HUES48 (cell line): ENCODE results near the gene SLC8A1.

Source experiments
- H3K27ac ChIP-seq: one replicate; pipeline ENCODE4 v1.7.0; 2013; ENCODE audit warnings: low read depth, low read length, inconsistent platforms
- H3K27me3 ChIP-seq: 2 replicates; pipeline ENCODE4 v1.6.1; 2013; ENCODE audit warnings: mild to moderate bottlenecking, low read length; ENCODE audit not compliant: control insufficient read depth, insufficient read depth
- H3K36me3 ChIP-seq: 2 replicates; pipeline ENCODE4 v1.6.1; 2013; ENCODE audit warnings: low read length; ENCODE audit not compliant: control insufficient read depth, insufficient read depth
- H3K4me1 ChIP-seq: 2 replicates; pipeline ENCODE4 v1.6.1; 2013; ENCODE audit warnings: mild to moderate bottlenecking, low read length; ENCODE audit not compliant: control insufficient read depth, insufficient read depth
- H3K4me3 ChIP-seq: 2 replicates; pipeline ENCODE4 v1.5.1; 2013; ENCODE audit warnings: mild to moderate bottlenecking, low read depth, low read length
- H3K9ac ChIP-seq: 2 replicates; pipeline ENCODE4 v1.6.1; 2013; ENCODE audit warnings: mild to moderate bottlenecking, low read depth, low read length, moderate library complexity
- H3K9me3 ChIP-seq: 2 replicates; pipeline ENCODE4 v1.6.1; 2013; ENCODE audit warnings: low read length; ENCODE audit not compliant: control insufficient read depth, insufficient read depth

Gene SLC8A1

DNA sequence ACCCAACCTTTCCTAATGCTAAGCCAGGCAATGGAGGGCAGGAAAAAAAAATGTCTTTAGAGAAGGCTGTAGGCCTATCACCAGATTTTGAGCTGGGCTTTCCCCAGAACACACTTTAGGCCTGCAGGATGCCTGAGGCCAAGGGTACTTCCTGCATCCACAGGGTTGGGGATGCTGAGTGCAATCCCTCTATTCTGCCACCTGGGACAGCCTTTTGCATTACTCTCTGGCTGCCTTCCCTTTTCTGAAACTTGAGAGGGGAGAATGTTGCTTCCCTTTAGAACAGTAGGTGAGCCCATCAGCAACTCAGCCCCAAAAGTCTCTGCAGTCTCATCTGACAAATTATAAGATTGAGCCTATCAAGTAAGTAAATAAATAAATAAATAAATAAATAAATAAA is 195.2 kb downstream of the SLC8A1 start:
- Histone ChIP-seq H3K36me3 (no peaks in the 10 kb centered on the region), H3K4me1 (peaks cover 3% of the 10 kb centered on the region; the same call in 1 of the 2 replicates), H3K4me3 (no peak overlapping the region), H3K27me3 (no peaks in the 10 kb centered on the region), H3K9me3 (no peaks in the 10 kb centered on the region), H3K9ac (no peak overlapping the region), H3K27ac (no peak overlapping the region)

DNA sequence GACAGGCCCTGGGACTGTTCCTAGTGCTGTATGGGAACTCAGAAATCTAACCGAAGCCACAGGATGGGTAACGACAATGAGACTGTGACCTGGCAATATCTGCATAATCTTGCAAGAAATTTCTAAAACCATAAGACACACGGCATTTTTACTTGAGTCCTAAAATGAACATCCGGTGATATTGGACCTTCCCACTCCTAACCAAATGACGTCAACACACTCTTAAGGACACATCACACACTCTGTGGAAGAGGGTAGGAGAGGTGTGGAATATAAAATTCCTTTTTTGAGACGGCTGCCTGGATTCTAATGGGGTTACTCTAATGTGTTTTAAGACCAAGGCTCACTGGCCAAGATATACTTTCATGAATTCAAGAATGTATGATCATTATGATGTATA is 195.9 kb downstream of the SLC8A1 start:
- Histone ChIP-seq H3K27me3 (no peaks in the 10 kb centered on the region), H3K9ac (no peak overlapping the region), H3K36me3 (no peaks in the 10 kb centered on the region), H3K9me3 (no peaks in the 10 kb centered on the region), H3K4me3 (no peak overlapping the region), H3K4me1 (peaks cover 3% of the 10 kb centered on the region; the same call in 1 of the 2 replicates), H3K27ac (no peak overlapping the region)

DNA sequence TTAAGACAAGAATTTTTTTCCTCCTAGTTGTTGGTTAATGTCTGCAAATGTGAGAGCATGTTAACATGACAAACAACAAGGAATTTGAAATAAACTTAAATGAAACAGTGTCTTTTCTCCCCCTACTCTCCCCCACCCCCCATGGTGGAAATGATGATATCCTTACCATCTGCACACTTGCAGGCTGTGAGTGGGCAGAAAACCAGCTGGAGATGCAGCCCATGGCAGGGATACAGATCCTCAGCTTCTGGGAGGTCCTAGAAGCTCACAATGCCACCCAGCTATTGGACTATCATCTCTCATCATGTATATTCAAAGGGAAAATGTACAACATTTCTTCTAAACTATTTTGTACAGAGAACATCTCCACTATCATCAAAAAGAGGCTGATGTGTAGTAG is 196.8 kb downstream of the SLC8A1 start:
- H3K27ac ChIP-seq, result no peak overlapping the region
- no peak overlapping the region for H3K9ac ChIP-seq
- no peaks in the 10 kb centered on the region for H3K27me3 ChIP-seq
- no peaks in the 10 kb centered on the region for H3K9me3 ChIP-seq
- no peak overlapping the region for H3K4me3 ChIP-seq
- no peaks in the 10 kb centered on the region for H3K36me3 ChIP-seq
- H3K4me1 ChIP-seq, result peaks cover 3% of the 10 kb centered on the region; the same call in 1 of the 2 replicates

DNA sequence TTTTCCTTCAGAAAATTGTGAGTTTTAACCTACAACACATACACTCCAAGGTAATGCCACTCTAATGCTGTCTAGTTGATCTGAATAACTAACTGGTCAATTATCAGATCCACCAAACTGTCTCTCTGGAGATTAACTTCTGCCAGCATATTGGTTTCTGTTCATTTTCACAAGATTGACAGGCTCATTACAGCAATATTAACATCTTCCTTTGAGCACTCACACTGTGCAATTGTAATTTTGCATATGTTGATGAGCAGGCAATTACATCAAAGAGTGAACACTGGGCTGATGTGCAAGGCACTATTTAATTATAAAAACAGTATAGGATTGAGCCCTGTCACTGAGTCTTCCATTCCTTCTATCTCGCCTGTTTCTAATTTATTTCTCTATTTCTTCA is 197.3 kb downstream of the SLC8A1 start:
- Histone ChIP-seq H3K27me3 (no peaks in the 10 kb centered on the region), H3K9me3 (no peaks in the 10 kb centered on the region), H3K4me3 (no peak overlapping the region), H3K9ac (no peak overlapping the region), H3K27ac (no peak overlapping the region), H3K36me3 (no peaks in the 10 kb centered on the region), H3K4me1 (peaks cover 3% of the 10 kb centered on the region; the same call in 1 of the 2 replicates)

DNA sequence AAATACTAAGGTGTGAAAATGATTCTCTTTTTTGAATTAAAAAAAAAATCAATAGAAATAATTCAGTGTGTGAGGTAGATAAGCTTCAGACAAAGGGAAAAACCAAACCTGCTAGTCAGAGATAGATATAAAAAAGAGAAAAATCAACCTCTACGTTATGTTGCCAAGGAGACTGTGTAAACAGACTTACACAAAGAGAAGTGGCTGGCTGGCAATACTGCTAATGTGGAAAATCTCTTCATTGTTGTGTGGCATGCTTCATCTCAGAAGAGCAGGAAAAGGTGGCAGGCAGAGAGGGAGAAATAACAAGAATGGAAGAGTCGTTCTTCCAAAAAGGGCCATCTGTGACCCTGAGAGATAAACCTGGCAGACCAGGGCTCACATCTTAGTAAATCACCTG is 200.8 kb downstream of the SLC8A1 start:
- Histone ChIP-seq H3K9me3 (no peaks in the 10 kb centered on the region), H3K27me3 (no peaks in the 10 kb centered on the region), H3K27ac (no peak overlapping the region), H3K9ac (peak overlapping the region; percentile 12; the same call in 1 of the 2 replicates), H3K36me3 (no peaks in the 10 kb centered on the region), H3K4me1 (no peaks in the 10 kb centered on the region; the same call in 1 of the 2 replicates), H3K4me3 (no peak overlapping the region)

DNA sequence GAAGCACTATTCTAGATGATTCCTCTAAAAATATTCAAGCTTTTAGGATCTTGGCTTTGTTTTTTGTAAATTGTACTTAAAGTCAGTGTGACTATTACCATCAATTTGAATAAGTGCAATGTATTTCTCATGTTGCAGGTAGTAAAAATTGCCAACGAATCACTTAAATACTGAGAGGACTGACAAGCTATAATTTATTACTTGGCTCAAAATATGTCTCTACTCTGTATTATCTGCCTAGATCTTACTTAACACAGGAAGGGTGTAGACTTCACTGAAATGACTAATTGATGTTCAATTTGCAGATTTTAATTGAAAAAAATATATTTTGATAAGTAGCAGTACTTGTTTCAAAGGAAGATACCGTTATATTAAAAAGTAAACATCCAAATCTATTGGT is 202.3 kb downstream of the SLC8A1 start:
- no peaks in the 10 kb centered on the region for H3K27me3 ChIP-seq

DNA sequence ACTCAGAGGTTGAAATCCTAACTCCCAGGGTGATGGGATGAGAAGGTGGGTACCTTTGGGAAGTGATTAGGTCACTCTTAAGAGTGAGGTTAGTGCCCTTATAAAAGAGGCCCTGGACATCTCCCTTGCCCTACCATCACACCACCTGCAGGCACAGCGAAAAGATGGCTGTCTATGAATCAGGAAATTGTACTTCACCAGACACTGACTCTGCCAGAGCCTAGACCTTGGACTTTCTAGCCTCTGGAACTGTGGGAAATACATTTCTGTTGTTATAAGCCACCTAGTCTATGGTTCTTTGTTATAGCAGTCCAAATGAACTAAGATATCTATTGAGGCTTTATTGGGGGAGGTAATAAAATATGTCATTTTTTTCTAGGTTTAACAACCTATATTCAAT is 203.6 kb downstream of the SLC8A1 start:
- Histone ChIP-seq H3K4me3 (no peak overlapping the region), H3K9ac (no peak overlapping the region), H3K27me3 (no peaks in the 10 kb centered on the region), H3K27ac (no peak overlapping the region), H3K36me3 (no peaks in the 10 kb centered on the region), H3K4me1 (peaks cover 15% of the 10 kb centered on the region), H3K9me3 (no peaks in the 10 kb centered on the region)

More for the DNA sequence above, 202.3 kb downstream of the SLC8A1 start:
- no peaks in the 10 kb centered on the region for H3K9me3 ChIP-seq
- no peaks in the 10 kb centered on the region for H3K36me3 ChIP-seq
- H3K4me3 ChIP-seq, result no peak overlapping the region
- H3K4me1 ChIP-seq, result 0 out of 2 replicates have a peak, but pooled peaks cover 2% of the 10 kb centered on the region
- no peak overlapping the region for H3K27ac ChIP-seq
- H3K9ac ChIP-seq, result no peak overlapping the region

DNA sequence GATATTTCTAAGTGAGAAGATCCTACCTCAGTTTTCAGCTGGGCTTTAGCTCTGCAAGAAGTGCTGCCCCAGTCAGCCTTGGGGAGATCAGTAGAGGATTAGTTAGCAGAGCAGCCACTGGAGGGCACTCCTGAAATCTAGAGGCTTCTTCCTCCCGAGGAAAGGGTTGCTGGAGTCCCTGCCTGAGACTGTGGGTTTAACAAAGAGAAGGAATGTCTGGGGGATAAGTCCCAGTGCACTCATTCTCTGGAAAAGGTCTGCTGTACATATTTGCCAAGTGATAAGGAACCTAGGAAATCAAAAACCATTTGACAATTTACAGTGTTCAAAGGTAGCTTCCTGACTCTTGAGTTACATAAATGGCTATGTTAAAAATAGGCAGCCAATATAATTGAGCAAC is 207.2 kb downstream of the SLC8A1 start:
- Histone ChIP-seq H3K36me3 (no peaks in the 10 kb centered on the region), H3K9ac (no peak overlapping the region), H3K27me3 (no peaks in the 10 kb centered on the region), H3K27ac (no peak overlapping the region), H3K4me1 (peaks cover 33% of the 10 kb centered on the region), H3K9me3 (no peaks in the 10 kb centered on the region), H3K4me3 (no peak overlapping the region)

DNA sequence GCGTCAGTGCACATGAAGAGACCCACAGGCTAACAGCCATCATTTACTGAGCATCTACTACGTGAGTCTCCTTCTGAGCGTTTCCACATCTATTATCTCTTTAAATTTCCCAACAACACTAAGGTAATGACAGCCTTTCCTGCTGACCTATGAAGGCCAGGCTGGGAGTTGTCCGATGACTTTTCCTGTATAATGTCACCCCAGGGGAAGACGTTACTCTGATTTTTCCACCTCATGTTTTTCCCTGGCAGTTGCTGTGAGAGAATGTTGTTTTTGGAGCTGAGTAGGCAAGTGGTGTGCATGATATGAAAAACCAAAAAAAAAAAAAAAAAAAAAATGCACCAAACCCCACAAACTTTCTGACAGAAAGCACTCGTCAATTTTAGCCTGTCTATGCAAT is 207.6 kb downstream of the SLC8A1 start:
- Histone ChIP-seq H3K4me1 (peaks cover 33% of the 10 kb centered on the region), H3K36me3 (no peaks in the 10 kb centered on the region), H3K9ac (peak overlapping the region; percentile 7; the same call in 1 of the 2 replicates), H3K27me3 (no peaks in the 10 kb centered on the region), H3K9me3 (no peaks in the 10 kb centered on the region), H3K4me3 (no peak overlapping the region), H3K27ac (peak overlapping the region; percentile 34)

DNA sequence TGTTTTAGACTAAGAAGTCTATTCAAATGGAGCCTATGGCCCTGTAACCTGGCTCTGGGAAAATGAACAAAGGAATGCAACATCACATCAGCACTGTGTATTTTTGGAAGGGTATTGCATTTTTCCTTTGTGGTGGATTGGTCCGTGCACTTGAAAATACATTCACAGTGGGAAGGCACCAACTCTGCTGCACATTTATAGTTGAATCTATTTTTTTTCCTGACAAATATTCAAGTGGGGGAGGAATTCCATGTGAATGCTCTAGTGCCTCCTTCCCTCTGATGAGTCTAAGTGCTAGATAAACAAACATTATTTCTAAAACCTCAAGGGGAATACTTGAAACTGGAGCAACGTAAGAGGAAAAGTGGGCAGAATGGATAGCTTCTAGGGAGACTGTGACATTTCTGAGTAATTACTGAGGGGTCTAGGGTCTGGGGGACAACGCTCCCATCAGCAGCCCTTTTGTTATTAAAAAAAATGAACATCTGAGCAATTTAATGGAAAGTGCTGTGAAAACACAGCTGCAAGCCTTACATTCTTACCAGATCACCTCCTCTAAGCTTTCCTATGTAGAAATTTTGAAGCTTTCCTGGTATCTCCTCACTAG is 208.2 kb downstream of the SLC8A1 start:
- Histone ChIP-seq H3K27me3 (no peaks in the 10 kb centered on the region), H3K9ac (peak overlapping the region; percentile 7; the same call in 1 of the 2 replicates), H3K27ac (peak overlapping the region; percentile 34), H3K4me1 (peaks cover 33% of the 10 kb centered on the region), H3K9me3 (no peaks in the 10 kb centered on the region), H3K36me3 (no peaks in the 10 kb centered on the region), H3K4me3 (no peak overlapping the region)

DNA sequence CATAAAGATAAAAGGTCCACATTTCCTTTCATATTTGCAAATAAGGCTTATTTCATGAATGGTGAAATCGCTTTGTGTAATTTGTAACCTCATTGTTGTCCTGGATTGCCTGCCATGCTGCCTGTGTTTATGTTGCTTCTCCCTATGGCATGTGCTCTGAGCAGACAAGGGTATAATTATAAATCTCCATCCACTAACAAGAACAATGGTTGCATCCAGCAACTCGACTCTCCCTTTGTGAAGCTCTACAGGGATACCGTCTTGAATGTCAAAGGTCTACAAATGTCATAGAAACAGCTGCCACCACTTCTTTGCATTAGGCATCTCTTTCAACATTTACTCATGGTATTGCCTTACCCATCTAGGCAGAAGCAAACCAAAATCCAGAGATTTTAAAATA is 209.6 kb downstream of the SLC8A1 start:
- Histone ChIP-seq H3K4me1 (peaks cover 33% of the 10 kb centered on the region), H3K27ac (peak overlapping the region; percentile 88)

More for the DNA sequence above, 209.6 kb downstream of the SLC8A1 start:
- Histone ChIP-seq H3K4me3 (no peak overlapping the region), H3K9me3 (no peaks in the 10 kb centered on the region), H3K36me3 (no peaks in the 10 kb centered on the region), H3K27me3 (no peaks in the 10 kb centered on the region), H3K9ac (peak overlapping the region; percentile 20; the same call in 1 of the 2 replicates)
